HTERT RPE-1 (cell line): Measurements from ENCODE around the gene ANKRD34B.
"Not testable (repeated sequence)": the region's sequence is repeated elsewhere in the genome, so short reads cannot be mapped to it uniquely, and the experiment has no call there.

ENCODE experiments used
- in situ Hi-C: fragments of 300-500 bp; cut with MboI; formaldehyde crosslinking; loops from 4 replicates; pipeline ENCODE4 v1.14.3; 2020; ENCODE audit warnings: low sequenced_read_pairs

Gene ANKRD34B

DNA sequence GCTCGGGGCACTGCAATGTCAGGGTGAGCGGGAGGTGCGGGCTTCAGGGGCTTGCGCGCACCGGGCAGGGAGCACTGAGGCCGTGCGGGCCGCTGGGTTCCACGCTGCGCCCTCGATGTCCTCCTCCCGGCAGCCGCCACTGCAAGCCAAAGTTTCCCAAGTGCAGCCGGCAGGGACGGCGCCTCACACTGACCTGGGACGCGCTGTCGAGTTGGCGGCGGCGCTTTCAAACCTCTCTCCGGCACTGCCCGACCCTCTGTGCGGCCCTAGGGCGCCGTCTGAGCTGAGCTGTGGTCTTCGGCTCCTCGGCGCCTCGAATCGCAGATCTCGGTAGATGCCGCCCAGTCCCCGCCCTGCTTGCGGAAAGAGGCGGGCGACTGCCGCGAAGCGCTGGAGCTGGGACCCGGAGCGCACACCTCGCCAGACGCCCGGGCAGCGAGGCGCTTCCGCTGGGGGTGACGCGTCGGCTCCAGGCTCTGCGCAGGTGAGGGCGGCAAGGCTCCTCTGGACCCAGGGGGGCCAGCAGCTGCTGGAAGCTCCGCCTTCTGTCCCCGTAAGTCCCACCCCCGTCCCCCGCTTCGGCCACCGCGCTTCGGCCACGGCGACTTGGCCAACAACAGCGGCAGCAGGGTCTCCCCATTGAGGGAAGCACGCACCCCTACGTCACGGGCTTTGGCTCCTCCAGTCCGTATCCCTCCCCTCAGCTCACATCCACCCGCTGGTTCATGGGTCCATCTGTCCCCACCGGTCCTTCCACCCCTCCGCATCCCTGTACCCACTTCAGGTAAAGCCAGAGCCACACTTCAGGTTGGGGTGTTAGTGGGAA, at the start of gene ANKRD34B:
Gene ANKRD34B (minus strand): TSS at position 320 of the 826 bp plus-strand sequence. CDS start 10,261 bp downstream, outside the sequence.
- in situ Hi-C loops: no loop called here

DNA sequence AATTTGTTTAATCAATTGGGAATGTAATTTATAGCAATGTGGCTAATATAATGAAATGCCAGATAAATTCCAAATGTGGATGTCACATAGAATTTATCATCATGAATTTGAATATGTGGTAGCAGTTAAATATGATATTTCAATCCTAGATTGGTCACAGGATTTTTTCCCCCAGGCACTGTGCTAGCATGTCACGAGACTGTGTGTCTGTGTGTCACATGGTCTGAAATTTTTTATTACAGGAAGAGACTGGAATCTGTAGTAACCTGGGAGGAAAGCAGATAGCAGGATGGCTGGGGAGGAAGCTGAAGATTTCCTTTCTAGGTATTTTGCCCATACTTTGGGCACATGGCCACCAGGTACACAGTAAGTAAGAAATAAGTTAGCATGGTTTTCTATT, 49.0 kb upstream of the ANKRD34B start:
- in situ Hi-C loops: no loop called here

DNA sequence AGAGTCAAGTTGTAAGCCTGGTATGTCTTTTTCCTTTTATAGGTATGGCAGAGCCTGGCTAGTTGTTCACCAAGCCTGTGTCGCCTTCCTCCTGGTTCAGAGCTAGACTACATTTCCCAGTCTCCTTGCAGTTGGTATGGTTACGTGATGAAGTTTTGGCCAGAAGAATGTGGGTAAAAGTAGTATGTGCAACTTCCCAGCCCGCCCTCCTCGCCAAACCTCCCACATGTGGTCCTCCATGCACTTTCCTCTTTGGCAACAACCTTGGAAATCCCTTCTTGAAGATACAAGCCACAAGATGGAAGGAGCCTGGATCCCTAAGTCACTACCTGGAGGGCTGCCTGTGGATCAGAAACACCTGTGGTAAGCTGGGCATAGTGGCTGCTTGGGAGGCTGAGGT, 48.4 kb upstream of the ANKRD34B start:
- in situ Hi-C loops: no loop called here

DNA sequence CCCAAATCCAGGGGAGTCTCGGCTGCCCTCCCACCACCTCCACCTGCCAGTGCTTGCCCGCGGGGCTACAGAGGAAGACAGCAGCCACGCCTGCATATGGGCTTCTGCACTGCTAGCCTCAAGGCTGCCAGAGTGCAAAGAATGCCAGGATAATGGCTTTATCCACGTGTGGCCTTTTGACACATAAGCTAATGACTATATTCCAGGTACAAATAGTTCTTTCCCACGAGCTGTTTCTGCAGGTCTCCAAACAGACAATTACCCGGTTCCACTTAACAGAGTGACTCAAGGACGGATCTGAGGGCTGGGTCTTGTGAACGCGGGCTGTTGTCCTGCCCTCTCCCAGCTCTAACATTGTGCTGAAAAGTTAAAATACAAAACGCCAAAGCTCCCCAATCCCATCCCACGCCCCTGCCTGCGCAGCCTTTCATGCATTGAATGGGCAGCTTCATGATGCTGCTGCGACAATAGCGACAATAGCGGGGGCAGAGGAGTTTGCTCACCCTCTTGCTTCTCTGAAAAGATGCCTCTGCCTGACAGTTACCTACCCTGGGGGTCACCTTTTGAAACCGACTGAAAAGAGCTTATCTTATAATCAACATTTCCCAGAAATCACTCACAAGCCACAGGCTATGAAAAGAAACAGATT, 45.3 kb upstream of the ANKRD34B start:
- in situ Hi-C loops: no loop called here

DNA sequence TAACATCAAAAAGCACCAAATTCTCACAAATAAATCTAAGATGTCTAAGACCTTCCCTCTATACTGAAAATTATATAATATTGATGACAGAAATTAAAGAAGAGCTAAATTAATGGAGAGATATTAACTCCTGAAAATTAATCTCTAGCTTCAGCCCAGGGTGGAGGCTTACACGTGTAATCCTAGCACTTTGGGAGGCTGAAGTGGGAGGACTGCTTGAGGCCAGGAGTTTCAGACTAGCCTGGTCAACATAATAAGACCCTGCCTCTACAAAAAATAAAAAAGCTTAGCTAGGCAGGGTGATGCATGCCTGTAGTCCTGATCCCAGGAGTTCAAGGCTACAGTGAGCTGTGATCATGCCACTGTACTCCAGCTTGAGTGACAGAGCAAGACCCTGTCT, 39.6 kb upstream of the ANKRD34B start:
- in situ Hi-C loops: no loop called here

DNA sequence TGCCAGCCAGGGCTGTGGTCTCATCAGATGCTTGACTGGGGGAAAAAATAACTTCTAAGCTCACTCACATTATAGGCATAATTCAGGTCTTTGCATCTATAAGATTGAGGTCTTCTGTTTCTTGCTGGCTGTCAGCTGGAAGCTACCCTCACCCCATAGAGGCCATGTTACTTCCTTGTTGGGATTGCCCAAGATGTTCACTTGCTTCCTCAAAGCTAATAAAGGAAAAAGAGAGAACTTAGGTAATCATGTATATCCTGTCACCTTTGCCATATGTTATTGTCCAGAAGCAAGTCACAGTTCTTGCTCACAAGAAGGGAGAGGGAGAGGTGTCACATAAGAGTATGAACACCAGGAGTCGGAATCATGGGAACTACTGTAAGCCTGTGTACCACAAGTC, 38.7 kb upstream of the ANKRD34B start:
- in situ Hi-C loops: no loop called here

DNA sequence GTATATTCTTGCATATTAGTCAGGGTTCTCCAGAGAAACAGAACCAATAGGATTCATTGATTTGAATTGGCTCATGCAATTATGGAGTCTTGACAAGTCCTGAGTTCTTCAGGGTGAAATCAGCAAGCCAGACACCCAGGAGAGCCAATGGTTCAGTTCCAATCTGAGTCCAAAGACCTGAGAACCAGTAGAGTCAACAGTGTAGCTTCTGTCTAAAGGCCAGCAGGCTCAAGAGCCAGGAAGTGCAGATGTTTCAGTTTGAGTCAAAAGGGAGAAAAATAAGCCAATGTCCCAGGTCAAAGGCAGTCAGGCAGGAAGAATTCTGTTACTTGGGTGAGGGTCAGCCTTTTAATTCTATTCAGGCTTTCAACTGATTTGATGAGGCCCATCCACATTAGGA, 37.8 kb upstream of the ANKRD34B start:
- in situ Hi-C loops: no loop called here

DNA sequence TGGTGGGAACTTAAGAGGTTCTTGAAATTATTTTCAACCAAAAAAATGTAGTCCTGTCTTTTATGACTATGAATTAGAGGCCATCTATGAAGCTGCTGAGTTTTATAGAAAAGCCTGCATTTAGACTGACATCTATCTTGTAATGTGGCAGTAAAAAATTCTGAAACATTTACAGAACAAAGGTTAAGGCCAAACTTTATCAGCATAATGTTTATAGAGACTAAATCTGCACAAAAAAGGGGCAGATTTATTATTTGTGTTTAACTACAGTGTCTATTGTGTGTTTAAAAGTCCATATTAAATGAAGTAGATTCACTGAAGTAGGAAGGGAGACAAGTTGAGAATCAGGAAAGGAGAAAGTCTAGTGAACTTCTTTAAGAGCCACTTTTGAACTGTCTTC, 37.3 kb upstream of the ANKRD34B start:
- in situ Hi-C loops: no loop called here

DNA sequence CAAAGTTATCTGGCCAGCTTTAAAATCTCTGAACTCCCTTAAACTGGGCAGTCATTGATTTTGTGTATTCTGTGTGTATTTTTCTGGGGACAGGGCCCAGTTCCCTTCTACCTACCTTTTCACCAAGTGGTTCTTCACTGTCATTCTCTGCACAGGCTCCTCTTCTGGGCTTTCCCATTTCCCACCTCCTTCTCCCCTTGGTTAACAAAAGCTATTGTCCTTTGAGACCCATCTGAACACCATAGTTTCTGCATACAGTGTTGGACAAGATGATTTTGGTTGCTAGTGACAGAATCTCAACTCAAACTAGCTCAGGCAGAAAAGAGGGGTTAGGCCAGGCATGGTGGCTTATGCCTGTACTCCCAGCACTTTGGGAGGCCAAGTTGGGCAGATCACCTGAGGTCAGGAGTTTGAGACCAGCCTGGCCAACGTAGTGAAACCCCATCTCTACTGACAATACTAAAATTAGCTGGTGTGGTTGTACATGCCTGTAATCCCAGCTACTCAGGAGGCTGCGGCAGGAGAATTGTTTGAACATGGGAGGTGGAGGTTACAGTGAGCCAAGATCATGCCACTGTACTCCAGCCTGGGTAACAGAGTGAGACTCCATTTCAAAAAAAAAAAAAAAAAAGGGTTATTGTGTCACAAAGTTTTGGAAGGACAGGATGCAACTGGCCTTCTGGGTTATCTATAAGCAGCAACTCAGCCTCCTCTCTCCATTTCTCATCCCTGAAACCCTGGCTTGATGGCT, 31.0 kb upstream of the ANKRD34B start:
- in situ Hi-C loops: no loop called here

DNA sequence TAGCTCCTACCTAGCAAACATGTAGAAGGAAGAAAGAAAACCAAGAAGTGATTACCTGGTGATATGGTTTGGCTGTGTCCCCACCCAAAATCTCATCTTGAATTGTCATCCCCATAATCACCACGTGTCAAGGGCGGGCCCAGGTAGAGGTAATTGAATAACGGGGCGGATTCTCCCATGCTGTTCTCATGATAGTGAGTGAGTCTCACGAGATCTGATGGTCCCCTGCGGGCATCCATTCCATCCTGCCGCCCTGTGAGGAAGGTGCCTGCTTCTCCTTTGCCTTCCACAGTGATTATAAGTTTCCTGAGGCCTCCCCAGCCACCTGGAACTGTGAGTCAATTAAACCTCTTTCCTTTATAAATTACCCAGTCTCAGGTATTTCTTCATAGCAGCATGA, 27.4 kb upstream of the ANKRD34B start:
- in situ Hi-C loops: no loop called here

DNA sequence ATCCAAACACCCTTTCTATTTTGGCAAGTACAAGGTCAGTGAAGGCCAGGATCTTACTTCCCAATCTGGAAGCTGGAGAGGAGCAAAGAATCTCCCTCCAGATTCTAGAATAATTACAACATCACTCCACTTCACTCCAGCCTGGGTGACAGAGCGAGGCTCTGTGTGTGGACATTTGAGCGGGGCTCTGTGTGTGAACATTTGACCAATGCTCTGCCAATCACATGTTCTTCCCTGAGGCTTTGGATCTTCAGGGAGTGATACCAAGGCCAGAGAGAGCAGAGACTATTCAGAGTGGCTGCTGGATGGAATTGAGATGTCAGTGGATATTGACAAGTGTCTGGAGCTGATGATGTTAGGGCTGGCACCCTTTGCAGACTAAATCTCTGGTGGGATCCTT, 24.7 kb upstream of the ANKRD34B start:
- in situ Hi-C loops: no loop called here

DNA sequence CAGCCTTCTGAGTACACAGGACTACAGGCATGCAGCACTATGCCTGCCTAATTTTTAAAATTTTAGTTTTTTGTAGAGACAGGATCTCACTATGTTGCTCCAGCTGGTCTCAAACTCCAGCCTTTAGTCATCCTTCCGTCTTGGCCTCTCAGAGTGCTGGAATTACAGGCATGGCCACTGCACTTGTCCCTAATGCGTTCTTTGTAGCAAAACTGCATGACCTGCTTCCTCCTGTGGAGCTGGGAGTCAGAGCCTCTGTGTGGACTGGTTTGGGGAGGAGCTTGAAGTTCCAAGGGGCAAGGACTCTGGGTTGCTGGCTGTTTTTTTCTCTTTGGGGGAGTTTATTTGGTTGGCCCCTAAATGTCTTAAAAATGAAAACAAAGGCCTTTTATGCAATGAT, 22.7 kb upstream of the ANKRD34B start:
- in situ Hi-C loops: no loop called here

DNA sequence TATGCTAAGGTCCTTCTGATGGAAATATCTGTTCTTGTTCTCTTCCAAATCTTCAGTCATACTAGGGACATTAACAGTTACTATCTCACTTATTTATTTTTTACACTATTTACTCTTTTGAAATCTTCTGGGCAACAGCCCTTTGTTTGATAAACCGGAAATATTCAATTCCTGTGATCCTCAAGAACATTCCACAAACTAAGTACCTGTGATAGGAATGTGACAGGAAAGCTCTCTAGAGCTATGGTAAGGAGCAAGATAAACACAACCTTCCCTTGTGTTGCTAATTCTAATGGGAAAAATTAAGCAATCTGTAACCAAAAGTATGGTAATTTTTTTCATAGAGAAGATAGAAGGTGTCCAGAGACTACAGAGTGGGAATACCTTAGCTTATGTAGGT, 22.0 kb upstream of the ANKRD34B start:
- in situ Hi-C loops: no loop called here

DNA sequence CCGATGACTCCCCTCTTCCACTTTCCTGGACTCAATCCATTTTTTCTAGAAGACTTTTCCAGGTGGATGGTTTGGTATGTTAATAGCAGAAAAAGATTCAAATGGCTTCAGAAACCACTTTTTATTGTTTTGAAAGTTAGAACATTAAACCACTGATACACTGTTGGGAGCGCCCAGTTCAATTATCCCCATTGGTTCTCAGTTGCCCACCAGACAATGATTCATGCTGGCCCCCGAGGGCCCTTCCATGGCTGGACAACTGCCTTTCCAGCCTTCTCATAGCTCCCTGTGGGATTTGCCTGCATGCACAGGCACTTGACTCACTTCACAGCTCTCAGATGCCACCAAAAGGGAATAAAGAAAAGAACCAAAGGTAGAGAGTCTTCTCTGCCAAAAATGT, 21.3 kb upstream of the ANKRD34B start:
- in situ Hi-C loops: no loop called here

DNA sequence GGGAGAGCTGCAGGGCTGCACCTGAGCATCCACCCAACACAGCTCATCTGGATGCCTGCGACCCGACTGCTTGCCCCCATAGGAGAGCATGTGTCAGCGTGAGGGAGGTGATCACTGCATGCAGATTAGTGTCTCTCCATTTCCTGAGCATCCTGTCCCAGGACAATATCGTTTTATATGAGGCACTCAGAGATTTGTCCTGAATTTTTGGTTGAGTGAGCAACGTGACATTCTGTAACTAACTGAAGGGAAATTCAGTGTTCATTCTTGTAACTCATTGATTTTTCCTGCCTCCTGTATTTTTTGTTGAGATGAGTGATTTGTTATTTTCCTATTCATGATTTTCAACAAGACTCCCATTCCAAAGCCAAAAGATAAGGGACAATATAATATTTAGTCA, 20.7 kb upstream of the ANKRD34B start:
- in situ Hi-C loops: no loop called here

DNA sequence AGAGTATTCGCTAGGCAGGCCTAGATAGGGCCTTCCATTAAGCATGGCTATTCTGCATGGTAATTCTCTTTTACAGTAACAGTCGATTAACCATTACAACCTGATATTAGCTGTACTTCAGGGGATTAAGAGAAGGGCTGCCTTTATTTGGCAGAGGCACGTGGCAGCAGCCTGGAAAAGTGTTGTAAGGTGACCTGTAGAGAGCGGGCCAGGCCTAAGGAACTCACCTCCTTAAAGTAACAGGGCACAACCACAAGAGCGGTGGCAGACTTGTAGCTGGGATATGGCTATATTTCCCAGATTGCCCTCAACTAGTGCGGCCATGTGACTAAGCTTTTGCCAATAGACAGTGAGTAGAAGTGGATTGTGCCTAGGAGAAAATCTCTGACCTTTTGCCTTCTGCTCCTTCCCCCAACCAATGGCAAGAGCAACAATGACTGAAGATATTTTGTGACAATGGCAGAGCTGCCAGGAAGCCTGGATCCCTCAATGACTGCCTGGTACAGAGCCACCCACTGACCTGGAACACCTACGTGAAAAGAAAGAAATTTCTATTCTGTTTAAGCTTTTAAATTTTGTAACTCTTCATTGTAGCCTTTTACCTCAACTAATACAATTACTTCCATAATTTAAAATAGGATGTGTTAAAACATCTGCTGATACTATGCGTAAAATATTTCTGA, 18.9 kb upstream of the ANKRD34B start:
- in situ Hi-C loops: no loop called here

DNA sequence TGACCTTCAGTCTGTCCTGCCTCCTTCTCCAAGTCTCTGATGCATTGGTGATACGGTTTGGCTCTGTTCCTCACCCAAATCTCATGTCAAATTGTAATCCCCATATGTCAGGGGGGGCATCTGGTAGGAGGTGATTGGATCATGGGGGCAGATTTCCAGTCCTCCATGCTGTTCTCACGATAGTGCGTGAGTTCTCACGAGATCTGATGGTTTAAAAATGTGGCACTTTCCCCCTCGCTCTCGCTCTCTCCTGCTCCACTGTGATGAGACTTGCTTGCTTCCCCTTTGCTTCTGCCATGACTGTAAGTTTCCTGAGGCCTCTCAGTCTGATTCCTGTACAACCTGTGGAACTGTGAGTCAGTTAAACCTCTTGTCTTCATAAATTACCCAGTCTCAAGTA, 14.7 kb upstream of the ANKRD34B start:
- in situ Hi-C loops: no loop called here

DNA sequence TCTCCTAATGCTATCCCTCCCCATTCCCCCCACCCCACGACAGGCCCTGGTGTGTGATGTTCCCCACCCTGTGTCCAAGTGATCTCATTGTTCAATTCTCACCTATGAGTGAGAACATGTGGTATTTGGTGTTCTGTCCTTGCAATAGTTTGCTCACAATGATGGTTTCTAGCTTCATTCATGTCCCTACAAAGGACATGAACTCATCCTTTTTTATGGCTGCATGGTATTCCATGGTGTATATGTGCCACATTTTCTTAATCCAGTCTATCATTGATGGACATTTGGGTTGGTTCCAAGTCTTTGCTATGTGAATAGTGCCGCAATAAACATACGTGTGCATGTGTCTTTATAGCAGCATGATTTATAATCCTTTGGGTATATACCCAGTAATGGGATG, 10.2 kb upstream of the ANKRD34B start:
- in situ Hi-C loops: not testable (repeated sequence)

DNA sequence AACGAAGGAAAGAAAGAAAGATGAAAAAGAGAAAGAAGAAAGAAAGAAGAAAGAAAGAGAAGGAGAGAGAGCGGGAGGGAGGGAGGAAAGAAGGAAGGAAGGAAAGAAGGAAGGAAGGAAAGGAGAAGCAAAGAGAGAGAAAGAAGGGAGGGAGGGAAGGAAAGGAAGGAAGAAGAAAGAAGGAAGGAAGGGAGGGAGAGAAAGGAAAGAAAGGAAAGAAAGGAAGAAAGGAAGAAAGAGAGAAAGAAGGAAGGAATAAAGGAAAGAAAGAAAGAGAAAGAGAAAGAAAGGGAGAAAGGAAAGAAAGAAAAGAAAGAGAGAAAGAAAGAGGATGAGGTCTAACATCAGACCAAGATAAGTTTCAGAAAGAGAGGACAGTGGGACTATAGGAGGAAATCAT, 9.0 kb upstream of the ANKRD34B start:
- in situ Hi-C loops: no loop called here

DNA sequence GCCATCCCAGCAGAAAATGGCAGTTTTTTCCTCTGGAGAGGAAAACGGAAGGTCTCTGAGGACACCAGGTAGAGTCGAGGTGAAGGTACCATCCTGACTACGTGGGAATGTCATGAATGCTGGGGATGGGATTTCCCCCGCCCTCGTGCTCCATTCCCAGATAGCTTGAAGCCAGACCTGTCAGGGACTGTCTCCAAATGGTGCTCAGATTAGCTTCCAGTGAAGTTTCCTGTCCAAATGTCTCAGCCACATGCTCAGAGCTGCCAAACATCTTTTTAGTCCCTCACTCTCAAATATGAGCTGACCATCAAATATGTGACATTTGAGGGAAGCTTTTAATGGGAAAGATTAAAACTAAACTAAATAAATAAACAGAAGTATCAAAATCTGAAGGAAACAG, 7.6 kb upstream of the ANKRD34B start:
- in situ Hi-C loops: no loop called here

DNA sequence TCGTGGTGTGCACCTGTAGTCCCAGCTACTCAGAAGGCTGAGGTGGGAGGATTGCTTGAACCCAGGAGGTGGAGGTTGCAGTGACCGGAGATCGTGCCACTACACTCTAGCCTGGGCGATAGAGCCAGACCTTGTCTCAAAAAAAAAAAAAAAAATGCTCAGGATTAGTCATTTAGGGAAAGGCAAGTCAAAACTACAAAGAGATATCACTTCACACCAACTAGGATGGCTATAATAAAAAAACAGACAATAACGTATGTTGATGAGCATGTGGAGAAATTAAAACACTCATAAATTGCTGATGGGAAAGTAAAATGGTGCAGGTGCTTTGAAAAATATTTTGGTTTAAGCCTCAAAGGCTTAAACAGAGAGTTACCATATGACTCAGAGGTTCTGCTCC, 6.3 kb upstream of the ANKRD34B start:
- in situ Hi-C loops: no loop called here
